Endothelial cell (in vitro differentiated cells): ENCODE measurements around the gene N4BP2. TPM values are rescaled to one million over a fixed set of nuclear protein-coding genes. Genes with fewer than 3 reads are reported as not detected.

Experiments
- DNase-seq: peaks from one replicate; pipeline ENCODE4 v3.0.0; 2021; ENCODE audit warnings: low spot score
- H3K27ac Mint-ChIP-seq: one replicate; pipeline ENCODE4 v1.8.0; 2021; ENCODE audit warnings: mixed read lengths, inconsistent platforms; ENCODE audit not compliant: unreplicated experiment
- H3K27me3 Mint-ChIP-seq: one replicate; pipeline ENCODE4 v1.8.0; 2021; ENCODE audit warnings: mild to moderate bottlenecking, moderate library complexity, mixed read lengths, inconsistent platforms; ENCODE audit not compliant: unreplicated experiment
- H3K36me3 Mint-ChIP-seq: one replicate; pipeline ENCODE4 v1.8.0; 2021; ENCODE audit warnings: mild to moderate bottlenecking, low read depth, mixed read lengths, inconsistent platforms; ENCODE audit not compliant: unreplicated experiment
- H3K4me1 Mint-ChIP-seq: one replicate; pipeline ENCODE4 v1.8.0; 2021; ENCODE audit warnings: mild to moderate bottlenecking, mixed read lengths, inconsistent platforms; ENCODE audit not compliant: unreplicated experiment
- H3K4me3 Mint-ChIP-seq: one replicate; pipeline ENCODE4 v1.8.0; 2021; ENCODE audit warnings: mild to moderate bottlenecking, mixed read lengths, inconsistent platforms; ENCODE audit not compliant: unreplicated experiment
- H3K9me3 Mint-ChIP-seq: one replicate; pipeline ENCODE4 v1.8.0; 2021; ENCODE audit warnings: mixed read lengths, inconsistent platforms; ENCODE audit not compliant: unreplicated experiment
- total RNA-seq: library from RNA; stranded (reverse); fragmentation: NEBNext Ultra II Directional; extraction: Animal tissue kit (Norgen Biotek cat#: 25700); gene quantifications from one replicate; pipeline ENCODE4 v1.2.1, GENCODE V29; 2021; ENCODE audit not compliant: unreplicated experiment
- TF ChIP-seq, protein P1 (sequence below): fragments of 200-600 bp; sonication (generic); IDR thresholded peaks from one replicate; pipeline ENCODE4 v1.5.0; 2021; ENCODE audit warnings: antibody characterized with exemption; ENCODE audit not compliant: unreplicated experiment

The N4BP2 gene
- total RNA-seq, 1 donor from 2014 or later = 24.9 TPM

DNA sequence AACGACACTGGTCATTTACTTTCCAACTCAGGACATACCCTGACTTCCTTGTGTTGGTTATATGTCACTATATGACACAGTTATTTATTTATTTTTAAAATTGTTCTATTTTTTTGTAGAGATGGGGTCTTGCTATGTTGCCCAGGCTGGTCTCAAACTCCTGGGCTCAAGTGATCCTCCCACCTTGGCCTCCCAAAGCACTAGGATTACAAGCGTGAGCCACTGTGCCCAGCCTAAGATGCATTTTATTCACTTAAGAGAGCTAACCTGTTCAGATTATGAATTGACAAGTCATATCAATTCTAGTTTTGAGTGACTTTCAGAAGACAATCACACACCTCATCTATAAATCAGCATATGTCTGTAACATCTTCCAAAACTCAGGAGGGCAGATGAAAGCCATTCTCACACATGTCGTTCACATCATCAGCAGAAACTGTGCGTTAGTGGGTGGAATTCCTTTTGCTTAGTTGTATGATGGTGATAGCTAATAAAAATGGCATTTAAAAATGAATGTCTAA lies 130.8 kb downstream of the N4BP2 start:
- Mint-ChIP-seq H3K9me3 (no peaks in the 10 kb centered on the region), H3K27ac (no peak overlapping the region), H3K27me3 (no peaks in the 10 kb centered on the region), H3K36me3 (no peaks in the 10 kb centered on the region), H3K4me1 (no peaks in the 10 kb centered on the region), H3K4me3 (no peak overlapping the region)
- no peak for DNase-seq
- TF ChIP-seq, protein P1, sequence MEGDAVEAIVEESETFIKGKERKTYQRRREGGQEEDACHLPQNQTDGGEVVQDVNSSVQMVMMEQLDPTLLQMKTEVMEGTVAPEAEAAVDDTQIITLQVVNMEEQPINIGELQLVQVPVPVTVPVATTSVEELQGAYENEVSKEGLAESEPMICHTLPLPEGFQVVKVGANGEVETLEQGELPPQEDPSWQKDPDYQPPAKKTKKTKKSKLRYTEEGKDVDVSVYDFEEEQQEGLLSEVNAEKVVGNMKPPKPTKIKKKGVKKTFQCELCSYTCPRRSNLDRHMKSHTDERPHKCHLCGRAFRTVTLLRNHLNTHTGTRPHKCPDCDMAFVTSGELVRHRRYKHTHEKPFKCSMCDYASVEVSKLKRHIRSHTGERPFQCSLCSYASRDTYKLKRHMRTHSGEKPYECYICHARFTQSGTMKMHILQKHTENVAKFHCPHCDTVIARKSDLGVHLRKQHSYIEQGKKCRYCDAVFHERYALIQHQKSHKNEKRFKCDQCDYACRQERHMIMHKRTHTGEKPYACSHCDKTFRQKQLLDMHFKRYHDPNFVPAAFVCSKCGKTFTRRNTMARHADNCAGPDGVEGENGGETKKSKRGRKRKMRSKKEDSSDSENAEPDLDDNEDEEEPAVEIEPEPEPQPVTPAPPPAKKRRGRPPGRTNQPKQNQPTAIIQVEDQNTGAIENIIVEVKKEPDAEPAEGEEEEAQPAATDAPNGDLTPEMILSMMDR = no peak

DNA sequence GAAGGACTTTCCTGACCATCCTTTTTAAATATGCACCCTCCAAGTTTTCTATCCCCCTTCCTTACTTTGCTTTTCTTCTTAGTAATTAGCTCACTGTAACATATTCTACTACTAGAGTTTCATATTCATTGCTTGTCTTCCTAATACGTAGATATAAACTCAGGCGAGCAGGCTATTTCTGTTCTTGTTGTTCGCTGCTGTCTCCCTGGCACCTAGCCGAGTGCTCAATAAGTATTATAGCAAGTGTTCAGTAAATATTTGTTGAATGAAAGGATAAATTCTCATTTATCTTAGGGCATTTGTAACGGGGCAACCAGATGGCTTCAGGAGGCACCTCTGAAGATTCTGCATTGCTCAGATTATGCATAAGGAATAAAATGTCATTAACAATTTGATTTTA lies 133.4 kb downstream of the N4BP2 start:
- H3K9me3 Mint-ChIP-seq = no peaks in the 10 kb centered on the region
- no peaks in the 10 kb centered on the region for H3K36me3 Mint-ChIP-seq
- H3K4me1 Mint-ChIP-seq = peaks cover 6% of the 10 kb centered on the region
- TF ChIP-seq, protein P1 = no peak
- no peak overlapping the region for H3K4me3 Mint-ChIP-seq
- no peak for DNase-seq
- no peaks in the 10 kb centered on the region for H3K27me3 Mint-ChIP-seq
- no peak overlapping the region for H3K27ac Mint-ChIP-seq

DNA sequence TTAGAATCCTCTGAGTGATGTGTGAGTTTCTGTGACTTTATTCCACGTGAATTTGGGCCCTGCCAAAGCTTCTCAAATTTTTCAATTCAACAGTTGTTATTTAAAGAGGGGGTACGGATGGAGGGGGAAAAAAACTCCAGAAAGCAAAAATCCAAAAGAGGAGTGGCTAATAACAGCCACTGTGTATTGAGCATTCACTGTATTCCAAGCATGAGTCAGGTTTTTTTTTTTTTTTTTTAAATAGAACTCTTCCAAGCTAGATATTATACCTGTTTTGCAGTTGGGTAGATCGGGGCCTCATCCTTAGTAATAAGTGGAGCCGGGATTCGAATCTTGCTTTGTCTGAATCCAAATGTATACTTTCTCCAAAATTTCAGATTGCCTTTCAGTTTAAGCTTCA lies 133.8 kb downstream of the N4BP2 start:
- TF ChIP-seq, protein P1 = no peak
- H3K4me1 Mint-ChIP-seq = peaks cover 7% of the 10 kb centered on the region
- no peak for DNase-seq
- H3K4me3 Mint-ChIP-seq = no peak overlapping the region
- no peak overlapping the region for H3K27ac Mint-ChIP-seq
- no peaks in the 10 kb centered on the region for H3K9me3 Mint-ChIP-seq
- no peaks in the 10 kb centered on the region for H3K36me3 Mint-ChIP-seq
- H3K27me3 Mint-ChIP-seq = no peaks in the 10 kb centered on the region

DNA sequence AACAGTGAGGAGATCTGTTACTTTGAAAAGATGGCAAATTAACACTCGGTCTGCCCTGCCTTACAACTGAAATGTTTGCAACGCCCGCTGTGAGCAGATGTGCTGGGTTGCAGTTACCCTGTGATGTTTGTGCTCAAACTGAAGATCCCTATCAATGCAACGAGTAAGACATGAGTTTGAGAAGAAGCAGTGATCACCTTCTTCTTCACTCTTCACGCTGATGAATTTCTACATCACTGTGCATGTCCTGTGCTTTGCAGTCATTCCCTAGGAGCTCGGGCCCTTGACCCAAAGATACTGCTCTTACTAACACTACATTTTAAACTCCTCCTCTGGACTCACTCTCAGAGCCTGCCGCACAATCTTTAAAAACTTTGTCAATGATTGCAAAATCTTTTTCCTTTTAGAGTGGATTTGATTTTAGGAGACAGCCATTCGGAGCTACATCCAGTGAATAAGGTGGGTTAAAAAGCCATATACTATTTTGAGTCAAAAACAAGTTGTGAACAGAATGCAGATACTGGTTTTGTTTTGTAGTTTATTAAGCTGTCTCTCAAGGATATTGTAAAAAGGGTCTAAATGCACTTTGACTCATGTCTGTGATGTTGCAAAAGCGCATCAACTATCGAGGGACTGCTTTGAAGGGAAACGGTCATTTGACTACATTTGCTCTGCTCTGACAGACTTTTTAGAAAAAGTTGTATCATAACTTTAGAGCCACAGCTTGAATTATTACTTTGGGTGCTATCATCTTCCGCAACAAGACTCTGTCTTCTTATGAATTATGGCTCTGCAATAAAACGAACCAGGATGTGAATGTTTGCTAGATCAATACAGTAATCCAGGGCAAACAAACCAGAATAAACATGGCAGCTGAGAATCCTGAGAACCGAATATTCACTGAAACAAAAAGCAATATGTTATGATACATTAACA lies 134.5 kb downstream of the N4BP2 start:
- Mint-ChIP-seq H3K9me3 (no peaks in the 10 kb centered on the region), H3K27me3 (no peaks in the 10 kb centered on the region), H3K4me3 (no peak overlapping the region), H3K36me3 (no peaks in the 10 kb centered on the region), H3K27ac (no peak overlapping the region), H3K4me1 (peaks cover 10% of the 10 kb centered on the region)
- TF ChIP-seq, protein P1 = no peak
- DNase-seq = no peak
